Measurements from ENCODE around the gene ELK4. TPM values are rescaled to one million over a fixed set of nuclear protein-coding genes. Genes with fewer than 3 reads are reported as not detected.
A peak's percentile ranks its signal among the peaks of the same experiment; 100 is the strongest.

ELK4 gene
- total RNA-seq, 1 donor from 2014 or later = 42.3 TPM

DNA sequence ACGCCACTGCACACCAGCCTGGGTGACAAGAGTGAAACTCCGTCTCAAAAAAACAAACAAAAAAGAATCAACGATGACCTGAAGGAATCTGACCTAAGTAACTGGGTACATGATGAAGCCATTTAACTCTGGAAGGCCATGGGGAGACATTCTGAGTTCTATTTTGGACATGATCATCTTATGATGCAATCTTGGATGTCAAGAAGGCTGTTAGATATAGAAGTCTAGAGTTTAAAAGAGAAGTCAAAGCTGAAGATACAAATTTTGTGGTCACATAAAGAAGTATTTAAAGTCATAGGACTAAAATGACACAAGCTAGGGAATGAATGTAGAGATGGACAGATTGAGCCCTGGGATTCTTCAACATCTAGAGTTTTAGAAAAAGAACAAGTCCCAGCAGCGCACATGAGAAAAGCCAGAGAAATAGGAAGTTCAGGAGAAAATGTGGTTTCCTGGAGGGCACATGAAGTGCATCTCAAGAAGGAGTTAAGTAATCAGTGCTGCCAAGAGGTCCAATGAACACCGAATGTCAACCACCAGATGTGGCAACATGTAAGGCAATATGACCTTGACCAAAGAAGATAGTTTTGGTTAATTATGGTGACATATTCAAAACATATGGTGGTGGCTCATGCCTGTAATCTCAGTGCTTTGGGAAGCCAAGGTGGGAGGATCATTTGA, 26.8 kb downstream of the ELK4 start:
- DNase-seq (ENCODE audit: low spot score) = no peak
- intact Hi-C loops (cut with DNase I) = no loop called here

DNA sequence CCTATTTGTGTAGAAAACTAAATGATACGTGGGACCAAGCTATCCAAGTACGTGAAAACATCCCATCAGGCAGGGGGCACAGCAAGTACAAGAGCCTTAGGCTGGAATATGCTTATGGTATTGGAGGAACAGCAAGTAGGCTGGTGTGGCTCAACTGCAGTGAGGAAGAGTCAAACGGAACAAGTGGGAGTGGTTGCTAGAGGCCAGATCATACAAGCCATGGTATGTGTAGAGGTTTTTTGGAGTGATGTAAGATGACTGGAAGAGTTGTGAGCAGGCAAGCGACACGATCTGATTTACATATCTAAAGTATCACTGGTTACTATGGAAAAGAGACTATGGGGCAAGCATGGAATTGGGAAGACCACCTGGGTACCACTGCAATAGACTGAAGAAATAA, 27.8 kb downstream of the ELK4 start:
- no peak for DNase-seq (ENCODE audit: low spot score)
- intact Hi-C loops (cut with DNase I) = no loop called here

DNA sequence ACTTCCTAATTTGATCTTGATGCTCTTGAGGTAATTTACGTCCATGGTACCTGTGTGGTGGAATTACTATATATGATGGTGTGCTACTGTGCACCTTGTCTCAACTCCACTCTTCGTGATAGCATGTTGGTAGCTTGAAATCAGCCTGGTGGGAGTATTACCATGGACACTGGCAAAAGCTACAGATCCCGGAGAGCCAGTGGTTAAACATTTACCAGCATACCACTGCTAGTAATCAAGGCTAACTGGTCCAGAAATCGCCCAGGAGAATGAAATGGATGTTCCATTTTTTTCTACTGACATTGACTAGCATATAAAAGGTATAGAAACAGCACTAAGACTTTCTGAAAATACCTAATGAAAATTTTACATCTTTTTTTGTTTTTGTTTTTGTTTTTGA, 30.6 kb downstream of the ELK4 start:
- intact Hi-C loops (cut with DNase I) = no loop called here
- DNase-seq (ENCODE audit: low spot score) = no peak

DNA sequence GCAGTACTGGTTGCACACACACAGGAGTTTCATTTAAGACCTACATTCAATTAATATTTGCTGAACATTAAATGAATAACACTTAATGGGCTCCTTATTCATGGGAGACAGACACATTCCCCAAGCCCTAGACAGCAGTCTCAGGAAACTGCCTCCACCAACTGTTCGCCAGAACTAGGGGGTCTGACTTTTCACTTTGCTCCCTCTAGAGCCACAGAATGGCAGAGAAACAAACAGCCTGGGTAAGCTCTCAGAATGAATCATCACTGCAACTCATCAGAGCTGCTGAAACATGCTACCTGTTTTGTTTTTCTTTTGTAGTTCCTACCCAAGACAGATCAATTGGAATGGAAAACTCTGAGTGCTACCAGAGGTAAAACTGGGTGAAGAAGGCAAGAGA, 31.7 kb downstream of the ELK4 start:
- no peak for DNase-seq (ENCODE audit: low spot score)
- intact Hi-C loops (cut with DNase I) = no loop called here

DNA sequence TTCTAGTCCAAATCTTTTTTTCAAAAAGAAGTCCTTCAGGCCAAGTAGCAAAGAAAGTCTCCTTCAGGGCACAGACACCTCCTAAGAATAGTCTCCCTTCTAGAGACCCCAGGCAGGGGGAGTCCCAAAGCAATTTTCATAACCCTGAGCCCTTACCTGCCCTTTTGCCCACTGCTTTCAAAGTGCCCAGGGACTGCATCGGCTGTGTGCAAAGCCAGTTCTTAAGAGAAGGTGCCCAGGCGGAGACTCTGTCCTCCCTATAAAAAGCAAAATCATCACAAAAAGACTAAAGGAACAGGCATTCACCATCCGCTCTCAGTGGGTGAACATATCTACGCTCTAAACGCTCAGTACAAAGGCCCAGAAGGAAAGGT, 32.2 kb downstream of the ELK4 start:
- no peak for DNase-seq (ENCODE audit: low spot score)
- intact Hi-C loops (cut with DNase I) = loop anchor here (2.0 kb wide), 1 partner anchor 31 kb away; no protein-coding TSS in a partner anchor

DNA sequence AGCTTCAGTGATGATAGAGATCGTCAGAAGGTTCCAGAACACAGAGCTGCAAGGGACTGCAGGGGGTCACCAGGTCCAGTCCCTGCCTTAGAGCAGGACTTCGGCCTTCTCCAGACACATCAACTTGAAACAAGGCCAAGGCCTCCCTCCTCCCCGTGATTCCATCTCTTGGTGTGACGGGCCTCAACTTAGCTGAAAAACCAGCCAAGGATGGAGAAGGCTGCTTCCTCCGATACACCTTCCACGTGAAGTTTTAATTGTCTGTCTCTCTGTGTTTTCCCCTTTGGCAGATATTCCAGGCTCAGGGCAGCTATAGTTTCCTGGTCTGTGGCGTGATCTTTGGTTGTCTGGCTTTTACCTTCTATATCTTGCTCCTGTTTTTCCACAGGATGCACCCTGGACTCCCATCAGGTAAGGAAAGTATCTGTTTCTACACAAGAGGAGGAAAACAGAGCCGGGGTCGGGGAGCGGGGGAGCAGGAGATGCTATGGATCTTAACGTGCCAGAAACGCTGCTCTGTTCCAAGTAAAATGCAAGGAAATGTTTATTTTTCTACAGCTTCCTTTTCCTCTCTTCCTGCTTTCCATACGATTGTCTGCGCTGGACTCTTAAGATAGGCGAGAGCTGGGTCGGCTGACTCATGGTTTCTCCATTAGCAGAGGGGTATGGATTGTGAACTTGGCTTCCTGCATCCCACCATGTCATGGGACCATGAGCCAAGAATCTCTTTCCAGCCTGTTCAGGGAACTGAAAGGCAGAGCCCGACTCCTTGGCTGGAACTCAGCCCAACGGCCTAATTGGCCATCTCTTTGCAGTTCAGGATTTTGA, 32.8 kb downstream of the ELK4 start:
- DNase-seq (ENCODE audit: low spot score) = peak; percentile 85
- intact Hi-C loops (cut with DNase I) = loop anchor here (2.0 kb wide), 1 partner anchor 32 kb away; no protein-coding TSS in a partner anchor

DNA sequence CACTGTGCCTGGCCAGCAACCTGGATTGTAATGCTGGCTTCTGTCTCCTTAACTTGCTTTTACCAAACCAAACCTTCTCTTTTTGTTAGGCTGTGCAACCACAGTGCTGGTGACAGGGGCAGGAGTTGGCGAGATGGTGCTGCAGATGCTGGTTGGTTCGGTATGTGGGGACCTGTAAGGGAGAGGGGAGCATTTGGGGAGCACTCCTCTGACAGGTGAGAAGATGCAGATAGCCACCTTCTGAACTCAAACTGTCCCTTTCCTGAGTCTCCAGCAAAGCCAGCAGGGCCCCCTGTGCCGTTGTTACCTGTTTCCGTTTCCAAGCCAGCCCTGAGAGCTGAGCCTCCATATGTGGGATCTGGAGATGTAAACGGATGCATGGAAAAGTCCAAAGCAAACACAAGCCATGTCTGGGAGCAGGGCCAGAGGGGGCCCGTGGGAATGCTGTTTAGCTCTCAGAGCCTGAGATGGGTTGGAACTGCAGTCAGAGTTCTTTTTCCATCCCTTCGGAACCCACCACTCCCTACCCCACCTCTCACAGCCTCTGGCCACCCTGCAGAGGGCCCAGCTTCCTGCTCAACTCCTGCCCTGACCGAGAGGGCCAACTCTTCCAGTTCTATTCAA, 34.0 kb downstream of the ELK4 start:
- DNase-seq (ENCODE audit: low spot score) = no peak
- intact Hi-C loops (cut with DNase I) = loop anchor here (2.0 kb wide), 1 partner anchor 33 kb away; no protein-coding TSS in a partner anchor

DNA sequence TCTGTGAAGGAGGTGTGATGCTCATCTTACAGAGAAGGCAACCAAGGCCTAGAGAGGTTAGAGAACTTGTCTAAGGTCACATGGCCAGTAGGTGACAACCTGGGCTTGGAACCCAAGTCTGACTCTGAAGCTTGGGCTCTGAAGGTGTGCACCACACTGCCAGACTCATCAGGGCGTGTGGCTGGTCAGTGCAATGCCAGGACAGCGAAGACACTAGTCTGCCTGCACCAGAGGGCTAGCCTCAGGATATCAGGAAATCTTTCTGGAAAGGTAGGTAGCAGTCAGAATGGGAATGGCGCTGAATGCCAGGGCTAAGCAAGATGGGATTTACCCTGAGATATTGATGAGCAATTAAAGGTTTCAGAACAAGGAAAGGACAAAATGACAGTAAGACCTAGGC, 34.9 kb downstream of the ELK4 start:
- DNase-seq (ENCODE audit: low spot score) = no peak
- intact Hi-C loops (cut with DNase I) = no loop called here

DNA sequence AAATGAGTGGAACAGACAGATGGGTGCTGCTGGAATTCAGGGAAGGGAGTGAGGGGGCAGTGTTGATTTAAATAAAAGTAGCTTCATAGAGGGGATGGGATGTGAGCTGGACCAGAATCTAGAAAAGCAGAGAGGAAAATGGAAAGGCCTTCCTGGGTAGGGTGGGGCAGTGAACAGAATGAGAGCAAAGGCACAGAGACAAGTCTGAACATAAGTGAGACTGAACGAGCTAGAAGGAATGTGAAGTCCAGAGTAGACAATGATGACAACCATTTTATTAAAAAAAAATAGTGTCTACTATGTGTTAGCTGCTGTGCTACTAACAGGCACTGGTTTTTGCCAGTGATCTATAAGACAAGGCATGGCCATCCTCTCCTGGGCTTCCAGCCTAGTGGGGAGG, 36.0 kb downstream of the ELK4 start:
- DNase-seq (ENCODE audit: low spot score) = no peak

DNA sequence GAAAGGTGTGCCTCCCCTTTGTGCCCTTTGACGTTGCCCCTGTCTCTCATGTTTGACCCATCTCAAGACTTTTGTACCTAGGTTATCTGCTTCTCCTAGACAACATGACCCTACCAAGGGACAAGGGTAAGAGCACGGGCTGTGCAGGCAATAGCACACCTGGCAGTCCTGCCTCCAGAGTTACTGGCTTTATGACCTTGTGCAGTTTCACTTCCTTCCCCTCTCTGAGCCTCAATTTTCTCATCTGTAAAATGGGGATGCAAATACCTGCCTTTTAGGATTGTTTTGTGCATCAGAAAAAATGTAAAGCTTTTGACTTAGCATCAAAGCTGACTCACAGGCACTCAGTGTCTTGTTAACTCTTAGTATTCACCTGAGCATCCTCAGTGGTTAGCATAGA, 36.4 kb downstream of the ELK4 start:
- no peak for DNase-seq (ENCODE audit: low spot score)
- intact Hi-C loops (cut with DNase I) = no loop called here

More for the DNA sequence above, 36.0 kb downstream of the ELK4 start:
- intact Hi-C loops (cut with DNase I) = no loop called here

DNA sequence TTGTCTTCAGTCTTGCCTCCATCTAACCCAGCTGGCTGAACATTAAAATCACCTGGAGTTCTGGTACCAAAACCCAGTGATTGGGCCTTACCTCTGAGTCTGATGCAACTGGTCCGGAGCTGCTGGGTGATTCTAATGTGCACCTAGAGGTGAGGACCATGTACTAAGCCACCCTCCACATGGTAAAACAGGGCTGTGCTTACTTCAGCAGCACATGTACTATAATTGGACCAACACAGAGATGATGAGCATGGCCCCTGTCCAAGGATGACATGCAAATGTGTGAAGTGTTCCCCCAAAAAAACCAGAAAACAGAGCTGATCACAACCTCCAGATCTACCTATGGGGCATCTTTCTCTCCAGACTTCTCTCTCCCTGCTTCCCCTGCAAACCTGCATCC, 37.0 kb downstream of the ELK4 start:
- DNase-seq (ENCODE audit: low spot score) = no peak
- intact Hi-C loops (cut with DNase I) = loop anchor here (5.0 kb wide), 1 partner anchor 117 kb away; no protein-coding TSS in a partner anchor

DNA sequence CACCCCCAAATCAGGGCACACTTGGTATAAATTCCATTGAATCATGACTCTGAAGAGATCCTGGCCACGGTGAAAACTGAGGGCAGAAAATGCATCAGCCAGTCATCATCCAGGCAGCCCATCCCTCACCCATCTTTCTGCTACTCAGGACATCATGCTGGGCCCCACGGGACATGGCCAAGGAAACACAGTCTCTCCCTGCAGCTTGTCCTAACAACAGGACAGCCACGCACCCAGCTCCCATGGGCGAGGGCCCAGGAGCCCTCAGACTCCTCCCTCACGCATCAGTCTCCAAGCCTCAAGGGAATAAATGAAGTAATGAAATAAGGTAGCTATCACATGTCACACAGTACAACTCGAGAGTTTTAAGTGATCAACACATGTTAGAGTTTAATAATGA, 37.8 kb downstream of the ELK4 start:
- intact Hi-C loops (cut with DNase I) = loop anchor here (5.0 kb wide), 1 partner anchor 118 kb away; no protein-coding TSS in a partner anchor
- DNase-seq (ENCODE audit: low spot score) = no peak

DNA sequence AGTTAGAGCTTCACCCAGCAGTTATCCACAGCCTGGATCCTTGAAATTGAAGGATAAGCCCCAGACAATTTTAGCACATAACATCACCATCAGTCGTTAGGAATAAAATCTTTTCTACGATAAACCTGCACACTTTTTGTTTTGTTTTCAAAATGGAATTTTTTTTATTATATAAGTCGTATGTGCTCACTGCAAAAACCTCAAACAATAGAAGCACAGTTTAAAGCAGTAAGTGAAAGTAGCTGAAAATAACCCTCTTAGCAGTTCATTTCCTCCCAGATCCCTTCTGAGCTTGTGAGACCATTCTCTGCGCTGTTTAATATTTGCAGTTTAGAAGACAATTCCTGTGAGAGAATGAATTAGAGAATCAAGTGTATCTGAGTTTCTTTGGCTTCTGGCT, 38.3 kb downstream of the ELK4 start:
- no peak for DNase-seq (ENCODE audit: low spot score)
- intact Hi-C loops (cut with DNase I) = loop anchor here (5.0 kb wide), 1 partner anchor 119 kb away; no protein-coding TSS in a partner anchor

DNA sequence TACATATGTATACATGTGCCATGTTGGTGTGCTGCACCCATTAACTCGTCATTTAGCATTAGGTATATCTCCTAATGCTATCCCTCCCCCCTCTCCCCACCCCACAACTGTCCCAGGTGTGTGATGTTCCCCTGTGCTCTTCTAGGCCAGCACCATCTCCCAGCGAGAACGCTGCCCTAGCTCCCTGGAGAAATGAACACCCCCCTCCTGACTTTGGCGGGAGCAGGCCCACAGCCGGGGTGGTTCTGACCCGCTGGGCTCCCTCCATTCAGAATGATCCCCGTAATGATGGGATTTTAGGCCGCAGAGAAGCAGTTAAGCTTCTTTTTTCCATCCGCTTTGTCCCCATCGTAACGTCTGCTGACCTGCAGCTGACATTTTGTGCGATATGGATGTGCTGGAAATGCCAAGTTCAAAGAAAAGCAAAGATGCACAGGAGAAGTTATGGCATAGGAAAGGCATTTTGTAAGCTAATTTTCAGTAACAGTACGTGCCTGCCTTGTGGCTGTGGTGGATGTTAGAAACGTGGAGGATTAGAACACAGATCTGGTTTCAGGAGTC, 39.3 kb downstream of the ELK4 start:
- intact Hi-C loops (cut with DNase I) = loop anchor here (5.0 kb wide), 1 partner anchor 120 kb away; no protein-coding TSS in a partner anchor

DNA sequence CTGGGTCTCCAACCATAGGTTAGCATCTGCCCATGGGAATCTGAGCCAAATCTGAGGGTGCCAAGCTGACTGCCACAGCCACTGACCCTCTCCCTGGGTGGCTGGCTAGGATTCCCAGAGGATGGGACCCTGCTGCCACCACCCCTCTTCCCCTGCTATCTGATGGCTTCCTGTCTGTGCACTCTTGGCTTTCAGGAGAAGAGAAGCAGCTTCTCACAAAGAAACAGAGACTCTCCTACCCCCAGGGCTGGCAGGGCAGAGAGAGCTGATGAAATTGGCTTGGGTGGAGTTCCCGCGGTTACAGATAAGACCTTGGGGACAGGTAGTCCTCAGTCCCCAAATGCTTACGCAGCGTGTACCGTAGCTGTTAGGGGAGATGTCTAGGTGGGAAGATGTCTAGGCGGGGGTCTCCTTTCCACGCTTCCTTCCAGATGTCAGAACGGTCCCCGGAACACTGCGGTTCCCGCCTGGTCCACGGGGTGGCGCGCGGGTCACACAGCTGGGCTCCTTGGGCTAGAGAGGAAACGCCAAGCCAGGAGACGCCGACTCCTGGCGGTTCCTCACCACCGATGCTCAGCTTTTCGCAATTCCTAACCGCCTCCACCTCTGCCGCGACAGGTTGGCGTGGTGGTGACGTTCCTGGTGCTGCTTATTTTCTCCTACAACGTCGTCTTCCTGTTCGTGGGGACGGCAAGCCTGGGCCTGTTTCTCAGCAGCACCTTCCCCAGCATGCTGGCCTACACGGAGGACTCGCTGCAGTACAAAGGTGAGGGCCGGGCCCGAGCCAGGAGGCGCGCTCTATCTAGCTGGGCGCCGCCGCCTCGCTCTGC, 40.1 kb downstream of the ELK4 start:
- peak; percentile 93 for DNase-seq (ENCODE audit: low spot score)
- intact Hi-C loops (cut with DNase I) = loop anchor here (1.0 to 5.0 kb wide), 4 partner anchors 41 to 121 kb away; partner anchors contain the start of gene ELK4

More for the DNA sequence above, 39.3 kb downstream of the ELK4 start:
- no peak for DNase-seq (ENCODE audit: low spot score)

DNA sequence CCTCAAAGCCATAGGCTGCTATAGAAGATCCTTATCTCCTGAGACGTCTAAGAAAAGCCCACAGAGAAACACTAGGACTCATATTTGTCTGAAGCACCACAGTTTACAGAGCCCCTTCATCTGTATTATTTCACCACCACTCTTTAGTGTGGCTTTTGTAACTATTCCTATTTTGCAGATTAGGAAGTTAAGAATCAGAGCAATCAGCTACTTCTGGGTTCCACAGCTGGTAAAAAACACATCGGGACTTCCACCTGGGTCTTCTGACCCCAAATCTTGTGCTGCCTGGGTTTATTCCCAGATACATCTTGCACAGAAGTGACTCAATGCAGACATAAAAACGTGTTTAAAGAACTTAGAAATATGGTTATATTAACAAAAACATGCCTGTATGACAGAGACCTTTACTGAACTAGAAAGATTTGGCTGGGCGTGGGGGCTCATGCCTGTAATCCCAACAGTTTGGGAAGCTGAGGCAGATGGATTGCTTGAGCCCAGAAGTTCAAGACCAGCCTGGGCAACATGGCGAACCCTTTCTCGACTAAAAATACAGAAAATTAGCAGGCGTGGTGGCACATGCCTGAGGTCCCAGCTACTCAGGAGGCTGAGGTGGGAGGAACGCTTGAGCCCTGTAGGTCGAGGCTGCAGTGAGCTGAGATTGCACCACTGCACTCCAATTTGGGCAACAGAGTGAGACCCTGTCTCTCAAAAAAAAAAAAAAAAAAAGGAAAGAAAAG, 40.9 kb downstream of the ELK4 start:
- intact Hi-C loops (cut with DNase I) = loop anchor here (1.0 to 5.0 kb wide), 4 partner anchors 41 to 121 kb away; partner anchors contain the start of gene ELK4
- no peak for DNase-seq (ENCODE audit: low spot score)

DNA sequence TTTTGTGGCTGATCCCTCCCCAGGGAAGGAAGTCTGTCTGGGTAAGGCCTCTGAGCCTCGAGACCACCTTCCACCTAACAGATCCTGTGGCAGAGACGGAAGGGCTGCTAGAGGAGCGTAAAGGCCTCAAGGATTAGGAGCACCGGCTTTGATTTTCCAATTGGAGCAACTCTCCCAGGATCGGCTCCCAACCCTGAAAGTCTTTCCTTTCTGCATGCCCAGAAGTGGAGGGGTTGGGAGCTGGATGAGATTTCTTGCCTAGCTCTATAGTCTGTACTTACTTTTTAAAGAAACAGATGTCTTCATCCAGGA, 41.4 kb downstream of the ELK4 start:
- intact Hi-C loops (cut with DNase I) = loop anchor here (2.0 to 5.0 kb wide), 2 partner anchors 62 to 122 kb away; no protein-coding TSS in a partner anchor
- DNase-seq (ENCODE audit: low spot score) = peak; percentile 50
